SK-N-SH (cell line): Measurements from ENCODE around the gene CDS2. TPM values are rescaled to one million over a fixed set of nuclear protein-coding genes. Genes with fewer than 3 reads are reported as not detected.

Experiments used
- CTCF ChIA-PET: fragments of 300-600, 350-600 bp; formaldehyde crosslinking; extraction: SDS; loops from one replicate; lab custom pipeline; 2021; lab: Yijun Ruan, JAX
- POLR2A ChIA-PET: fragments of 350-600 bp; sonication (Branson Sonifier 250); formaldehyde crosslinking; extraction: SDS; loops from one replicate; lab custom pipeline; 2020; ENCODE audit warnings: antibody characterized with exemption, inconsistent platforms; lab: Yijun Ruan, JAX
- DNase-seq: peaks from one replicate; pipeline ENCODE4 v3.0.0; 2012
- H2AFZ ChIP-seq: fragments of 200-600 bp; sonication (generic); 2 replicates; pipeline ENCODE4 v1.8.1; 2016; ENCODE audit warnings: antibody characterized with exemption, mild to moderate bottlenecking, low read depth
- H3F3A ChIP-seq: fragments of 200-600 bp; sonication (generic); replicated peaks from 2 replicates; pipeline ENCODE3; 2016; ENCODE audit warnings: antibody characterized with exemption, mild to moderate bottlenecking; ENCODE audit not compliant: insufficient read depth
- H3K27ac ChIP-seq, 2 experiments: fragments of 200-500 bp in 1 of 2; fragments of 200-600 bp in 1 of 2; sonication (Bioruptor generic) in 1 of 2; sonication (generic), shearing (Covaris generic) in 1 of 2; 2 replicates each; pipeline versions ENCODE4 v1.5.1 to v1.6.1; 2014 to 2016; ENCODE audit warnings: low read depth in 2 of 2, inconsistent platforms in 1 of 2, low read length in 1 of 2, mild to moderate bottlenecking in 1 of 2, mixed read lengths in 1 of 2
- H3K27me3 ChIP-seq: fragments of 200-600 bp; sonication (generic), shearing (Covaris generic); 2 replicates; pipeline ENCODE4 v1.6.1; 2016; ENCODE audit warnings: mixed run types; ENCODE audit not compliant: insufficient read depth
- H3K36me3 ChIP-seq, 2 experiments: fragments of 200-500 bp in 1 of 2; fragments of 200-600 bp in 1 of 2; sonication (Bioruptor generic) in 1 of 2; sonication (generic) in 1 of 2; replicated peaks in 1 of 2; 2 replicates each; pipeline versions ENCODE3 to v1.5.1; 2014 to 2016; ENCODE audit warnings: low read length in 1 of 2, mild to moderate bottlenecking in 1 of 2; ENCODE audit not compliant: insufficient read depth in 2 of 2, control insufficient read depth in 1 of 2
- H3K4me1 ChIP-seq, 2 experiments: fragments of 200-500 bp in 1 of 2; fragments of 200-600 bp in 1 of 2; sonication (Bioruptor generic) in 1 of 2; sonication (generic), shearing (Covaris generic) in 1 of 2; 2 replicates each; pipeline versions ENCODE4 v1.5.1 to v1.6.1; 2014 to 2016; ENCODE audit warnings: low read depth in 1 of 2, low read length in 1 of 2, mixed run types in 1 of 2; ENCODE audit not compliant: insufficient read depth in 2 of 2, control insufficient read depth in 1 of 2
- H3K4me2 ChIP-seq: fragments of 200-600 bp; sonication (generic), shearing (Covaris generic); 2 replicates; pipeline ENCODE4 v1.6.1; 2017; ENCODE audit warnings: mixed run types
- H3K4me3 ChIP-seq, 2 experiments: fragments of 200-500 bp in 1 of 2; fragments of 200-600 bp in 1 of 2; sonication (Bioruptor generic) in 1 of 2; sonication (generic), shearing (Covaris generic) in 1 of 2; 2 replicates each; pipeline versions ENCODE4 v1.5.1 to v1.8.1; 2014 to 2016; ENCODE audit warnings: low read depth in 2 of 2, inconsistent platforms in 1 of 2, low read length in 1 of 2, mild to moderate bottlenecking in 1 of 2, mixed read lengths in 1 of 2, moderate library complexity in 1 of 2
- H3K79me2 ChIP-seq: fragments of 200-600 bp; sonication (generic); 2 replicates; pipeline ENCODE4 v1.8.1; 2017; ENCODE audit warnings: mild to moderate bottlenecking; ENCODE audit not compliant: insufficient read depth
- H3K9ac ChIP-seq: fragments of 200-600 bp; sonication (generic); 2 replicates; pipeline ENCODE4 v1.6.1; 2017; ENCODE audit warnings: mixed run types
- H3K9me2 ChIP-seq: fragments of 200-600 bp; sonication (generic); 2 replicates; pipeline ENCODE4 v1.6.1; 2017; ENCODE audit warnings: mixed run types
- H3K9me3 ChIP-seq: fragments of 200-600 bp; sonication (generic); 2 replicates; pipeline ENCODE4 v1.6.1; 2017; ENCODE audit warnings: mixed run types, mild to moderate bottlenecking, moderate library complexity
- H4K20me1 ChIP-seq: fragments of 200-600 bp; sonication (generic); 2 replicates; pipeline ENCODE4 v1.6.1; 2017; ENCODE audit warnings: mild to moderate bottlenecking, mixed run types; ENCODE audit not compliant: insufficient read depth
- ELF1 ChIP-seq: IDR thresholded peaks from 2 replicates; pipeline ENCODE4 v1.4.0; 2012
- EZH2phosphoT487 ChIP-seq: fragments of 200-600 bp; sonication (generic); IDR thresholded peaks from 2 replicates; pipeline ENCODE4 v1.6.1; 2017; ENCODE audit warnings: low read depth, mixed run types, mild to moderate bottlenecking, antibody characterized with exemption, moderate library complexity, borderline replicate concordance
- FOSL2 ChIP-seq: IDR thresholded peaks from 2 replicates; pipeline ENCODE4 v1.4.0; 2012; ENCODE audit warnings: low read depth, mild to moderate bottlenecking, moderate library complexity, borderline replicate concordance
- FOXJ3 ChIP-seq: sonication (generic); formaldehyde crosslinking; IDR thresholded peaks from 2 replicates; pipeline ENCODE4 v1.5.1; 2020; ENCODE audit warnings: mild to moderate bottlenecking, missing genetic modification reagents
- GABPA ChIP-seq: IDR thresholded peaks from 2 replicates; pipeline ENCODE4 v1.4.0; 2012; ENCODE audit warnings: low read depth, mild to moderate bottlenecking
- IRF3 ChIP-seq: fragments of 150-350 bp; IDR thresholded peaks from 2 replicates; pipeline ENCODE4 v1.6.1; 2016; ENCODE audit warnings: mild to moderate bottlenecking, low read depth, low read length
- JUND ChIP-seq: IDR thresholded peaks from 2 replicates; pipeline ENCODE4 v1.4.0; 2012
- MXI1 ChIP-seq: IDR thresholded peaks from 2 replicates; pipeline ENCODE4 v1.6.1; 2012; ENCODE audit warnings: mild to moderate bottlenecking, low read depth, low read length, improper control_type of control experiment
- NFIC ChIP-seq: IDR thresholded peaks from 2 replicates; pipeline ENCODE4 v1.4.0; 2012; ENCODE audit warnings: borderline replicate concordance
- NRF1 ChIP-seq: IDR thresholded peaks from 2 replicates; pipeline ENCODE4 v1.6.1; 2012; ENCODE audit warnings: low read depth, mild to moderate bottlenecking, low read length
- RAD21 ChIP-seq: IDR thresholded peaks from 2 replicates; pipeline ENCODE4 v1.6.1; 2012; ENCODE audit warnings: mild to moderate bottlenecking, low read length
- RCOR1 ChIP-seq: fragments of 150-350 bp; IDR thresholded peaks from 2 replicates; pipeline ENCODE4 v1.6.1; 2017; ENCODE audit warnings: antibody characterized with exemption, low read length
- RFX5 ChIP-seq: IDR thresholded peaks from 2 replicates; pipeline ENCODE4 v1.6.1; 2012; ENCODE audit warnings: mild to moderate bottlenecking, improper control_type of control experiment, low read length
- RXRA ChIP-seq: IDR thresholded peaks from 2 replicates; pipeline ENCODE4 v1.4.0; 2012; ENCODE audit warnings: low read depth, mild to moderate bottlenecking, borderline replicate concordance
- TCF12 ChIP-seq: IDR thresholded peaks from 2 replicates; pipeline ENCODE4 v1.4.0; 2012
- TEAD4 ChIP-seq: IDR thresholded peaks from 2 replicates; pipeline ENCODE4 v1.4.0; 2012; ENCODE audit warnings: mild to moderate bottlenecking, borderline replicate concordance; ENCODE audit not compliant: insufficient read depth
- WGBS: methylation state at CpG from one replicate; pipeline ENCODE4 v1.1.6; 2017; ENCODE audit warnings: low lambda C conversion rate; 5-methylcytosine and 5-hydroxymethylcytosine counted together
- polyA plus RNA-seq, 3 experiments: library from polyadenylated mRNA; depleted of rRNA; stranded (reverse); fragments of >200 nt; gene quantifications; 2 replicates each; pipeline ENCODE4 v1.2.3, GENCODE V29; 2012
- TF ChIP-seq, protein P1 (sequence below): IDR thresholded peaks from 2 replicates; pipeline ENCODE4 v1.4.0; 2012; ENCODE audit warnings: low read depth, borderline replicate concordance

CDS2 gene
- polyA plus RNA-seq, 1 of the 3 experiments (the other 2 are of a cell fraction): 13.9 TPM

DNA sequence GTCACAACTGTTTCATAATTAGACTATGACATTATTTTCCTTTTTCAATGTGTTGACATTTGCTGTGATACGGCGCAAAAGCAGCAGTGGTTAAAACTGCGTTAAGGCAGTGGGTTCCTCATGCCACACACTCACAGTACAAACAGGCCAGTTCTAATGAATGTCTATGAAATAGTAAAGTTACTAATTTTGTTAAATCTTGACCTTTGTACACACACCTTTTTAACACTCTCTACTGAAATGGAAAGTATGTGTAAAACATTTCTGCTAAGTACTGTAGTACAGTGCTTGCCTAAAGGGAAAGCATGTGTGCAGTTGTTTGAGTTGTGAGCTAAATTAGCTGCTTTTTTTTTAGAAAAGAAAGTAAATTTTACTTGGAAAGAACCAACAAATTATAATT is 60.3 kb downstream of the CDS2 start:
- ChIA-PET CTCF (interaction anchor here (1.0 to 1.6 kb wide), 3 partner anchors 18 to 61 kb away, joined by 4 to 12 read pairs (median 5); partner anchors contain the start of gene CDS2), POLR2A (interaction anchor here (0.6 kb wide), 1 partner anchor 54 kb away, joined by 3 read pairs; no protein-coding TSS in a partner anchor)

DNA sequence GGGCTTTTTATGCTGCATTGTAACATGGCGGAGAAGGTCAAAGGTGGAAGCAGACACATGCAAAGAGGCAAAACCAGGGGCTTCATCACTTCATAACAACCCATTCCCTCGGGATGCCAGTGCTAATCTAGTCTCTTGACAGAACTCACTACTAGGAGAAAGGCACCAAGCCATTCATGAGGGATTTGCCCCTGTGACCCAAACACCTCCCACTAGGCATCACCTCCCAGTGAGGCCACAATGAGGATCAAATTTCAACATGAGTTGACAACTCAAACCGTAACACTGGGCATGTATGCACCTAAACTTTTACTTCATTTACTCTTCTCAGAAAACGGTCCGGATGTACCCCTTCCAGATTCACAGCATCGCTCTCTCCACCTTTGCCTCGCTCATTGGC is 61.9 kb downstream of the CDS2 start:
- POLR2A ChIA-PET: no interaction called here

More for the DNA sequence above, 60.3 kb downstream of the CDS2 start:
- Histone ChIP-seq H3K27ac (no peak overlapping the region), H3K9me2 (no peaks in the 10 kb centered on the region), H3K36me3 (peaks cover 18 to 60% of the 10 kb centered on the region in 2 experiments), H3F3A (no peaks in the 10 kb centered on the region), H3K27me3 (no peaks in the 10 kb centered on the region), H3K9ac (no peak overlapping the region), H3K4me2 (no peak overlapping the region), H3K9me3 (no peaks in the 10 kb centered on the region), H2AFZ (no peak overlapping the region), H3K4me3 (no peak overlapping the region), H3K4me1 (no peaks in the 10 kb centered on the region; a peak in 1 of 4 replicates), H4K20me1 (no peaks in the 10 kb centered on the region), H3K79me2 (no peaks in the 10 kb centered on the region)
- TF ChIP-seq JUND: no peak
- no peak for TF ChIP-seq NRF1
- TF ChIP-seq MXI1: no peak
- no peak for TF ChIP-seq NFIC
- no peak for TF ChIP-seq FOSL2
- no peak for TF ChIP-seq TCF12
- TF ChIP-seq RFX5: no peak
- no peak for TF ChIP-seq RAD21
- 90% methylated on average over 3 of the region's 3 CpGs for WGBS
- no peak for DNase-seq

More for the DNA sequence above, 61.9 kb downstream of the CDS2 start:
- Histone ChIP-seq H2AFZ (no peak overlapping the region), H3K9me3 (no peaks in the 10 kb centered on the region), H3K4me1 (no peaks in the 10 kb centered on the region; a peak in 1 of 4 replicates), H3K36me3 (peaks cover 13 to 59% of the 10 kb centered on the region in 2 experiments), H3K27ac (no peak overlapping the region), H3K4me2 (no peak overlapping the region), H3K9ac (no peak overlapping the region), H4K20me1 (no peaks in the 10 kb centered on the region), H3K79me2 (no peaks in the 10 kb centered on the region), H3K4me3 (no peak overlapping the region), H3K27me3 (no peaks in the 10 kb centered on the region), H3F3A (no peaks in the 10 kb centered on the region), H3K9me2 (no peaks in the 10 kb centered on the region)
- WGBS: 88% methylated on average over 7 of the region's 7 CpGs
- DNase-seq: no peak
- CTCF ChIA-PET: interaction anchor here (1.3 kb wide), 1 partner anchor 16 kb away, joined by 5 read pairs; no protein-coding TSS in a partner anchor
- TF ChIP-seq GABPA: no peak
- TF ChIP-seq, protein P1, sequence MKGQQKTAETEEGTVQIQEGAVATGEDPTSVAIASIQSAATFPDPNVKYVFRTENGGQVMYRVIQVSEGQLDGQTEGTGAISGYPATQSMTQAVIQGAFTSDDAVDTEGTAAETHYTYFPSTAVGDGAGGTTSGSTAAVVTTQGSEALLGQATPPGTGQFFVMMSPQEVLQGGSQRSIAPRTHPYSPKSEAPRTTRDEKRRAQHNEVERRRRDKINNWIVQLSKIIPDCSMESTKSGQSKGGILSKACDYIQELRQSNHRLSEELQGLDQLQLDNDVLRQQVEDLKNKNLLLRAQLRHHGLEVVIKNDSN: no peak
- no peak for TF ChIP-seq EZH2phosphoT487
- no peak for TF ChIP-seq FOXJ3
- no peak for TF ChIP-seq RAD21
- no peak for TF ChIP-seq TEAD4
- no peak for TF ChIP-seq RXRA
- TF ChIP-seq ELF1: no peak
- TF ChIP-seq RCOR1: no peak
- TF ChIP-seq IRF3: no peak
